ENCODE data around the gene GPR17.
A peak's percentile ranks its signal among the peaks of the same experiment; 100 is the strongest.

The GPR17 gene

GRCh38 chr2:127694986-127695385 lies 49.0 kb downstream of the GPR17 start:
- DNase-seq (ENCODE audit: low read depth): no peak

GRCh38 chr2:127695491-127696472 lies 49.8 kb downstream of the GPR17 start:
- no peak for DNase-seq (ENCODE audit: low read depth)

DNA sequence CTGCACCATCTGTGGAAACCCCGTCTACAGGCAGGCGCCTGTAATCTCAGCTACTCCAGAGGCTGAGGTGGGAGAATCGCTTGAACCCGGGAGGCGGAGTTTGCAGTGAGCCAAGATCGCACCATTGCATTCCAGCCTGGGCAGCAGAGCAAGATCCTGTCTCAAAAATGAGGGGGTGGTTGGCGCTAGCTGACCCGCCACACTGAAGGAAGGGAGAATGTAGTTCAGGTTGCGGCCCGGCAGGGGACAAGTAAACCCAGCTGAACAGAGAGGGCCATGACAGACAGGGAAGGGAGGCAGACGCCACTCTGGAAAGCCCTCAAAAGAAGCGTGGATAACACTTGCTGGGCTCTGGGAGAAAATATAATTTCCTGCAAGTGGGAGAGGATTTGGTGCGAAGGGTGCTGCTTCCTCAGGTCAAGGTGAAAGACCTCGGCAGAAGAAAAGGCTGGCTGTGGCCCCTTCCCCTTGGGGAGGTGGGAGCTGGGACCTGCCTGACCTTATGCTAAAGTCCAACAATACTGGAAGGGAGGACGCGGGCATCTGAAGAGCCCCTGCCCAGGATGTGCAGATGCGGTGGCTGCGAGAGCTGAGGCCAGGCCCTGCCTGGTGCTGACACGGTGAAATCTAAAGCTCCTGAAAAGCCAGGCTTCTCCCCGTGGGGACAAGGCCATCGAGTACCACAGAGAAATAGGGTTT lies 51.7 kb downstream of the GPR17 start:
- no peak for DNase-seq (ENCODE audit: low read depth)

DNA sequence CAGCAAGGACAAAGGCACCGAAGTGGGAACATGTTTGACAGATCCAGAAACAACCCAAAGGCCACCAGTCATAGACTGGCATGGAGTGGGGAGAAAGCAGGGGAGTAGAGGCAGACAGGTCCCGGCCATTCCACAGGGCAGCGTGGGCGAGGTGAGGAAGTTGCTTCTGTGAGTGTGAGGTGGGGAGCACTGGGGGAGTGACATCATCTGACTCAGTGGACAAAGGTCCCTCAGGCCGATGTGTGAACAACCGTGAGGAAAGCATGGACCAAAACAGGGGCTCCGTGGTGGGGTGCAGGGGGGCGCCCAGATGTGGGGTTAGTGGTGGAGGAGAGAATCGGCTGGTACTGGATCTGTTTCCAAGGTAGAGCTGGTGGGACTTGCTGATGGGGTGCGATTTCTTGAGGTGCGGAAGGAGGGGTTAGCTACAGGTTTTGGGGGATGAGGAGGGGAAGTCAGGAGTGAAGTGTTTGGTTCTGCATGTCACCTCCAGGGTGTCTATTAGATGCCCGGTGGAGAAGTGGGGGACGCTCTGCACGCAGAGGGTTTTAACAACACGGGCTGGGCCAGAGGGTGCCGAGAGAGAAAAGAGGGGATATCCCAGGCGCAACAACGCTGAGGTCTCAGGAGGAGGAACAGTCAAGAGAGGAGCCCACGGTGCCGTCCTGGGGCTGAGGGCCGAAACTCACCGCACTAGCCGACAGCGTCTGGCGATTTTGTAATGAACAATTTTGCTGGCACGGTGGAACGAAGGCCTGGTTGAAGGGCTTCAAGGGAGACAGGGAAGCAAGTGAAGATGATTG lies 52.8 kb downstream of the GPR17 start:
- DNase-seq (ENCODE audit: low read depth): no peak

DNA sequence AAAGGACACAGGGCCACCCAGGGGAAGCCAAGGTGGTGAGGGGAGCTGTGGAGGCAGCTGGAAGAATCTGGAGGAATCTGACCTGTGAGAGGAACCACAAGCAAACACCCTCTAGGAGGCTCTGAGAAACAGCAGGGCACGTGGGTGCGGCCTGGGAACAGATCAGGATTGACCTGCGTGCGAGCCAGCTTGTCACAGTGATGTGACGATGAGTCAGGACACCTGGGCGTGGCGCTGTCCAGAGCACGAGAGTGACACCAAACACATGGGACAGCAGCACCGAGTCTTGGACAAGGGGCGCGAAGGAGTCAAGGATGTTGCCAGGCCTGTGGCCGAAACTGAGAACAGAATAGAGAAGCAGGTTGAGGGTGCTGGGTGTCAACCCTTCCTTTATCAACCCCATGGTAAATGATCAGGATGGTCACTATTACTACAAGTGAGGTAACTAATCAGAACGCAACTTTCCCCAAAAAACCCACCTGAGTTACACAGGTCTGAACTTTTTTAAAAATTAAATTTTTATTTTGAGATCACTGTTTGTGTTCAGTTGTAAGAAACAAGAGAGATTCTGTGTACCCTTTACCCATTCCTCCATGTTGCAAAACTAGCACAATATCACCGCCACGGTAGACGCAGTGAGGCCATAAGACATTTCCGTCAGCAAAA lies 54.7 kb downstream of the GPR17 start:
- DNase-seq (ENCODE audit: low read depth): no peak

GRCh38 chr2:127701193-127701650 lies 55.3 kb downstream of the GPR17 start, which contains the start of gene SFT2D3:
SFT2D3 (plus strand) TSS chr2:127701497; CDS start chr2:127701529, 32 bp downstream.
- peak; percentile 79 for DNase-seq (ENCODE audit: low read depth)

DNA sequence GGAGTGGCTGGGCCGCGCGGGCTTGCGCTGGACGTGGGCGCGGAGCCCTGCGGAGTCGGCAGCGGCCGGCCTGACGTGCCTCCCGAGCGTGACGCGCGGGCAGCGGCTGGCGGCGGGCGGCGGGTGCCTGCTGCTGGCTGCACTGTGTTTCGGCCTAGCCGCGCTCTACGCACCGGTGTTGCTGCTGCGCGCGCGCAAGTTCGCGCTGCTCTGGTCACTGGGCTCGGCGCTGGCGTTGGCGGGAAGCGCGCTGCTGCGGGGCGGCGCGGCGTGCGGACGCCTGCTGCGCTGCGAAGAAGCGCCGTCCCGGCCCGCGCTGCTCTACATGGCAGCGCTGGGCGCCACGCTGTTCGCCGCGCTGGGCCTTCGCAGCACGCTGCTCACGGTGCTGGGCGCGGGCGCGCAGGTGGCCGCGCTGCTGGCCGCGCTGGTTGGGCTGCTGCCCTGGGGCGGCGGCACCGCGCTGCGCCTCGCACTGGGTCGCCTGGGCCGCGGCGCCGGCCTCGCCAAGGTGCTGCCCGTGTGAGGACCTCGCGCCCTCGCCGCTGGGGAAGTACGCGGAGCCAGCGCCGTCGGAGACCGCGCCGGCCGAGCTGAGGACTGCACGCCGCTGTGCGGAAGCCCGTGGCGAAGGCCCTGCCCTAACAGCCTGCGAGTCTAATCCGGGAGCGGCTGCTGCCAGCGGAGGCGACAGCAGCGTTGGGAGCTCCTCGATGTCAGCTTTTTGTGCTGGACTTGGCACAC lies 55.9 kb downstream of the GPR17 start:
- DNase-seq (ENCODE audit: low read depth): peak; percentile 68
